ENCODE measurements around the gene TMEM259.

TMEM259 gene

GRCh38 chr19:995051-995827 is 25.7 kb downstream of the TMEM259 start:
- Histone ChIP-seq H3K4me1 (peaks cover 9 to 28% (median 23%) of the 10 kb centered on the region in 10 experiments), H3K36me3 (peaks cover 23 to 48% (median 40%) of the 10 kb centered on the region in 11 experiments), H3K27ac (no peak overlapping the region), H3K4me3 (no peak overlapping the region), H4K20me1 (peaks cover 0 to 80% (median 60%) of the 10 kb centered on the region in 11 experiments; a peak in 21 of 22 replicates), H3K9ac (peak overlapping the region in 1 of 11 experiments; percentile 14; a peak in 1 of 22 replicates), H3K9me3 (replicated peaks in 1 of 11) (0 out of 22 replicates have a peak, but pooled peaks cover 0 to 5% (median 0%) of the 10 kb centered on the region in 11 experiments), H3K4me2 (peak overlapping the region in 9 of 11 experiments; percentile 9 to 68 (median 43); a peak in 14 of 22 replicates), H3K27me3 (peaks cover 56 to 63% (median 59%) of the 10 kb centered on the region in 11 experiments)
- no peak for TF ChIP-seq Cebpa-rat (IDR thresholded peaks at IDR 0.05)

DNA sequence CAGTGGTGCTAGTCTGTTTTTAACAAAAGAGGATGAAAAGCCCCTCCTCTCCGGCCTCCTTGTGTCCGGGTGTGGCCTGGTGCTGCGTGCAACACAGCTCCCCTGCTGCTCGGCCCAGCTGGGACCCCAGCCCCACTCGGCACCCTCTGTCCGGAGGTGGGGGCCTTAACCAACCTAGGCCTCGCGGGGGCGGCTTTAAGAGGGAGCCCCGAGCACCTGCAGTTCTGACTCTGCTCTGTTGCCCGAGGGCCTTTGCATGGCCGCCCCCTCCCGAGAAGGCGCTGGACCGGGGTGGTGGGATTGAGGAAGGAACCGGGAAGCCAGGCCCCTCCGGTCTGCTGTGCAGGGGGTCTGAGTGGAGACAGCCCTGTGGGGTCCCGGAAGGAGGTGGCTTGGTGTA is 26.4 kb downstream of the TMEM259 start:
- Histone ChIP-seq H3K9me3 (replicated peaks in 1 of 11) (0 out of 22 replicates have a peak, but pooled peaks cover 0 to 5% (median 0%) of the 10 kb centered on the region in 11 experiments), H3K27me3 (peaks cover 49 to 55% (median 52%) of the 10 kb centered on the region in 11 experiments), H3K27ac (no peak overlapping the region), H3K4me1 (peaks cover 9 to 30% (median 24%) of the 10 kb centered on the region in 10 experiments), H3K4me2 (peak overlapping the region in 9 of 11 experiments; percentile 9 to 68 (median 43); a peak in 14 of 22 replicates), H4K20me1 (peaks cover 0 to 85% (median 63%) of the 10 kb centered on the region in 11 experiments; a peak in 21 of 22 replicates), H3K4me3 (no peak overlapping the region), H3K36me3 (peaks cover 28 to 55% (median 47%) of the 10 kb centered on the region in 11 experiments), H3K9ac (no peak overlapping the region)
- no peak for TF ChIP-seq Cebpa-rat (IDR thresholded peaks at IDR 0.05)

- Histone ChIP-seq H3K27me3 (peaks cover 43 to 49% (median 46%) of the 10 kb centered on the region in 11 experiments), H3K36me3 (peaks cover 28 to 59% (median 51%) of the 10 kb centered on the region in 11 experiments), H3K27ac (no peak overlapping the region), H4K20me1 (peaks cover 0 to 87% (median 67%) of the 10 kb centered on the region in 11 experiments; a peak in 21 of 22 replicates), H3K9me3 (replicated peaks in 1 of 11) (0 out of 22 replicates have a peak, but pooled peaks cover 0 to 5% (median 0%) of the 10 kb centered on the region in 11 experiments), H3K9ac (no peak overlapping the region), H3K4me3 (no peak overlapping the region), H3K4me1 (peaks cover 13 to 36% (median 29%) of the 10 kb centered on the region in 10 experiments), H3K4me2 (no peak overlapping the region)
- no peak for TF ChIP-seq Cebpa-rat (IDR thresholded peaks at IDR 0.05)
These were observed 27.0 kb downstream of the TMEM259 start for GRCh38 chr19:993831-994393.

GRCh38 chr19:993361-993830 is 27.5 kb downstream of the TMEM259 start:
- Histone ChIP-seq H3K9me3 (replicated peaks in 1 of 11) (0 out of 22 replicates have a peak, but pooled peaks cover 0 to 5% (median 0%) of the 10 kb centered on the region in 11 experiments), H3K9ac (no peak overlapping the region), H3K27me3 (peaks cover 37 to 44% (median 41%) of the 10 kb centered on the region in 11 experiments), H4K20me1 (peaks cover 0 to 85% (median 65%) of the 10 kb centered on the region in 11 experiments; a peak in 21 of 22 replicates), H3K4me2 (no peak overlapping the region), H3K36me3 (peaks cover 30 to 63% (median 54%) of the 10 kb centered on the region in 11 experiments), H3K27ac (no peak overlapping the region), H3K4me1 (peaks cover 13 to 41% (median 34%) of the 10 kb centered on the region in 10 experiments), H3K4me3 (no peak overlapping the region)
- no peak for TF ChIP-seq Cebpa-rat (IDR thresholded peaks at IDR 0.05)

- H3K36me3 ChIP-seq = peaks cover 32 to 70% (median 59%) of the 10 kb centered on the region in 11 experiments
- no peak overlapping the region for H3K27ac ChIP-seq
- no peak overlapping the region for H3K4me3 ChIP-seq
- 0 out of 22 replicates have a peak, but pooled peaks cover 0 to 5% (median 0%) of the 10 kb centered on the region in 11 experiments for H3K9me3 ChIP-seq (replicated peaks in 1 of 11)
- H3K27me3 ChIP-seq = peaks cover 30 to 37% (median 34%) of the 10 kb centered on the region in 11 experiments
- peaks cover 13 to 47% (median 39%) of the 10 kb centered on the region in 10 experiments for H3K4me1 ChIP-seq
- no peak for TF ChIP-seq Cebpa-rat (IDR thresholded peaks at IDR 0.05)
- H4K20me1 ChIP-seq = peaks cover 0 to 87% (median 70%) of the 10 kb centered on the region in 11 experiments; a peak in 21 of 22 replicates
- H3K9ac ChIP-seq = no peak overlapping the region
- no peak overlapping the region for H3K4me2 ChIP-seq
These were observed 28.3 kb downstream of the TMEM259 start for GRCh38 chr19:992670-993055.

GRCh38 chr19:991932-992669 is 28.8 kb downstream of the TMEM259 start:
- Histone ChIP-seq H3K4me3 (no peak overlapping the region), H3K4me2 (no peak overlapping the region), H3K9ac (no peak overlapping the region), H3K36me3 (peaks cover 37 to 76% (median 64%) of the 10 kb centered on the region in 11 experiments), H4K20me1 (peaks cover 0 to 91% (median 70%) of the 10 kb centered on the region in 11 experiments; a peak in 21 of 22 replicates), H3K4me1 (peaks cover 13 to 51% (median 39%) of the 10 kb centered on the region in 10 experiments), H3K27ac (no peak overlapping the region), H3K27me3 (peaks cover 25 to 31% (median 28%) of the 10 kb centered on the region in 11 experiments), H3K9me3 (replicated peaks in 1 of 11) (0 out of 22 replicates have a peak, but pooled peaks cover 0 to 5% (median 0%) of the 10 kb centered on the region in 11 experiments)
- TF ChIP-seq Cebpa-rat (IDR thresholded peaks at IDR 0.05) = no peak

DNA sequence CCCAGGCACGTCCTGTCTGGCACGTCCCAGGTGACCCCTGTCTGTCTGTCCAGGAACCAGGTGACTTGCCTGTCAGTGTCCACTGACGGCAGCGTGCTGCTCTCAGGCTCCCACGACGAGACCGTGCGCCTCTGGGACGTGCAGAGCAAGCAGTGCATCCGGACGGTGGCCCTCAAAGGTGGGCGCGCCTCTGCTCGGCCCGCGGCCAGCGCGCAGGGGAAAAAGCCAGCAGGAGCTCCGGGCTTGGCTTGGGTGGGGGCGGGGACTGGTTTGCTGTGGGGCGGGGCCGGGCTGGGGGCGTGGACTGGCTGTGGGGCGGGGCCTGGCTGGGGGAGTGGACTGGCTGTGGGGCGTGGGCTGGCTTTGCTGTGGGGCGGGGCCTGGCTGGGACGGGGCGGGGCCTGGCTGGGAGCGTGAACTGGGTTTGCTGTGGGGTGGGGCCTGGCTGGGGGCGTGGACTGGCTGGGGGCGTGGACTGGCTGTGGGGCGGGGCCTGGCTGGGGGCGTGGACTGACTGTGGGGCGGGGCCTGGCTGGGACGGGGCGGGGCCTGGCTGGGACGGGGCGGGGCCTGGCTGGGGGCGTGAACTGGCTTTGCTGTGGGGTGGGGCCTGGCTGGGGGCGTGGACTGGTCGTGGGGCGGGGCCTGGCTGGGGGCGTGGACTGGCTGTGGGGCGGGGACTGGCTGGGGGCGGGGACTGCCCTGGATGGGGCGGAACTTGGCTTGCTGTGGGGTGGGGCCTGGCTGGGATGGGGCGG is 29.6 kb downstream of the TMEM259 start:
- Histone ChIP-seq H3K4me3 (no peak overlapping the region), H3K36me3 (peaks cover 45 to 84% (median 72%) of the 10 kb centered on the region in 11 experiments), H3K9me3 (replicated peaks in 1 of 11) (0 out of 22 replicates have a peak, but pooled peaks cover 0 to 5% (median 0%) of the 10 kb centered on the region in 11 experiments), H3K4me1 (peaks cover 10 to 49% (median 36%) of the 10 kb centered on the region in 10 experiments), H3K4me2 (no peak overlapping the region), H3K27me3 (peaks cover 17 to 24% (median 21%) of the 10 kb centered on the region in 11 experiments), H3K27ac (no peak overlapping the region), H4K20me1 (peaks cover 0 to 92% (median 67%) of the 10 kb centered on the region in 11 experiments; a peak in 21 of 22 replicates), H3K9ac (no peak overlapping the region)
- TF ChIP-seq Cebpa-rat (IDR thresholded peaks at IDR 0.05) = no peak
